GM21515 (cell line): ENCODE measurements around the gene ZNF444.

Experiments
- ATAC-seq: cut with Tn5 transposase; IDR thresholded peaks from one replicate; pipeline ENCODE4 v1.9.1; 2021; ENCODE audit not compliant: unreplicated experiment

ZNF444 gene

GRCh38 chr19:56106993-56107392 lies 34.1 kb upstream of the ZNF444 start:
- no peak for ATAC-seq

- no peak for ATAC-seq
These were observed 33.3 kb upstream of the ZNF444 start for GRCh38 chr19:56107626-56108351.

GRCh38 chr19:56108447-56109195 lies 32.5 kb upstream of the ZNF444 start:
- no peak for ATAC-seq

- no peak for ATAC-seq
These were observed 31.9 kb upstream of the ZNF444 start for GRCh38 chr19:56109226-56109625.

GRCh38 chr19:56110515-56111448 lies 30.3 kb upstream of the ZNF444 start:
- ATAC-seq = no peak

- no peak for ATAC-seq
These were observed 29.3 kb upstream of the ZNF444 start for GRCh38 chr19:56111601-56112312.

- ATAC-seq = no peak
These were observed 28.8 kb upstream of the ZNF444 start for GRCh38 chr19:56112313-56112709.

GRCh38 chr19:56113074-56113632 lies 27.9 kb upstream of the ZNF444 start:
- no peak for ATAC-seq

GRCh38 chr19:56114051-56114777 lies 26.9 kb upstream of the ZNF444 start:
- ATAC-seq = no peak

- ATAC-seq = no peak
These were observed 26.3 kb upstream of the ZNF444 start for GRCh38 chr19:56114778-56115110.

- ATAC-seq = no peak
These were observed 25.6 kb upstream of the ZNF444 start for GRCh38 chr19:56115490-56115889.

GRCh38 chr19:56116606-56117005 lies 24.5 kb upstream of the ZNF444 start:
- ATAC-seq = no peak

GRCh38 chr19:56117376-56117884 lies 23.7 kb upstream of the ZNF444 start:
- no peak for ATAC-seq

GRCh38 chr19:56117889-56118288 lies 23.2 kb upstream of the ZNF444 start:
- no peak for ATAC-seq

- ATAC-seq = no peak
These were observed 22.2 kb upstream of the ZNF444 start for GRCh38 chr19:56118666-56119581.

- ATAC-seq = no peak
These were observed 21.5 kb upstream of the ZNF444 start for GRCh38 chr19:56119582-56119978.

- ATAC-seq = no peak
These were observed 21.1 kb upstream of the ZNF444 start for GRCh38 chr19:56120002-56120370.

GRCh38 chr19:56120371-56121179 lies 20.5 kb upstream of the ZNF444 start:
- peak; percentile 23 for ATAC-seq
